ENCODE data around the gene CAMP. TPM values are rescaled to one million over a fixed set of nuclear protein-coding genes. Genes with fewer than 3 reads are reported as not detected.

The CAMP gene
- total RNA-seq, 4 donors from 2014 or later, result not detected

GRCh38 chr3:48215019-48215418, 8.3 kb upstream of the CAMP start:
- Histone ChIP-seq H3K4me3 (no peak overlapping the region), H3K9me3 (no peaks in the 10 kb centered on the region), H3K27ac (peak overlapping the region; percentile 10 to 67 (median 43)), H3K4me1 (peaks cover 0 to 19% (median 5%) of the 10 kb centered on the region in 4 donors), H3K27me3 (no peaks in the 10 kb centered on the region), H3K36me3 (no peaks in the 10 kb centered on the region)
- in situ Hi-C loops (cut with MboI; ENCODE audit: low pct_ligation_motif_present in 1 of 4, low pct_unique_long_range_greater_than_20kb in 1 of 4, low sequenced_read_pairs in 3 of 4), result no loop called here
- peak; percentile 20 for DNase-seq
- intact Hi-C loops (cut with DNase I; ENCODE audit: low total_unique reads), result no loop called here
- TF ChIP-seq CTCF (IDR thresholded peaks at IDR 0.05) (no peak), POLR2A (IDR thresholded peaks at IDR 0.05) (no peak), EP300 (IDR thresholded peaks at IDR 0.05; ENCODE audit: low read depth) (no peak), POLR2AphosphoS5 (IDR thresholded peaks at IDR 0.05) (no peak)
- 64% methylated on average over 3 of the region's 3 CpGs; no CpG with 5 or more reads in 1 of the 2 donors for WGBS, 2 donors (ENCODE audit: low coverage in 1 of 2)

GRCh38 chr3:48215466-48215865, 7.8 kb upstream of the CAMP start:
- Histone ChIP-seq H3K4me3 (no peak overlapping the region), H3K36me3 (no peaks in the 10 kb centered on the region), H3K27me3 (no peaks in the 10 kb centered on the region), H3K27ac (peak overlapping the region; percentile 30 to 67 (median 43)), H3K9me3 (no peaks in the 10 kb centered on the region), H3K4me1 (peaks cover 0 to 19% (median 5%) of the 10 kb centered on the region in 4 donors)
- intact Hi-C loops (cut with DNase I; ENCODE audit: low total_unique reads), result no loop called here
- peak; percentile 14 for DNase-seq
- TF ChIP-seq POLR2AphosphoS5 (IDR thresholded peaks at IDR 0.05) (no peak), CTCF (IDR thresholded peaks at IDR 0.05) (no peak), POLR2A (IDR thresholded peaks at IDR 0.05) (no peak), EP300 (IDR thresholded peaks at IDR 0.05; ENCODE audit: low read depth) (no peak)
- WGBS, 2 donors (ENCODE audit: low coverage in 1 of 2), result 50% methylated on average over 4 of the region's 4 CpGs; no CpG with 5 or more reads in 1 of the 2 donors
- in situ Hi-C loops (cut with MboI; ENCODE audit: low pct_ligation_motif_present in 1 of 4, low pct_unique_long_range_greater_than_20kb in 1 of 4, low sequenced_read_pairs in 3 of 4), result no loop called here

GRCh38 chr3:48215876-48216275, 7.4 kb upstream of the CAMP start:
- peak; percentile 11 for DNase-seq
- WGBS, 2 donors (ENCODE audit: low coverage in 1 of 2), result 69% methylated on average over 5 of the region's 5 CpGs; no CpG with 5 or more reads in 1 of the 2 donors

GRCh38 chr3:48217449-48217848, 5.8 kb upstream of the CAMP start:
- in situ Hi-C loops (cut with MboI; ENCODE audit: low pct_ligation_motif_present in 1 of 4, low pct_unique_long_range_greater_than_20kb in 1 of 4, low sequenced_read_pairs in 3 of 4), result no loop called here
- no peaks in the 10 kb centered on the region for H3K36me3 ChIP-seq
- DNase-seq, result no peak
- TF ChIP-seq POLR2AphosphoS5 (IDR thresholded peaks at IDR 0.05) (no peak), EP300 (IDR thresholded peaks at IDR 0.05; ENCODE audit: low read depth) (no peak), CTCF (IDR thresholded peaks at IDR 0.05) (no peak), POLR2A (IDR thresholded peaks at IDR 0.05) (no peak)
- H3K27me3 ChIP-seq, result no peaks in the 10 kb centered on the region
- intact Hi-C loops (cut with DNase I; ENCODE audit: low total_unique reads), result no loop called here
- 84% methylated on average over 4 of the region's 4 CpGs; no CpG with 5 or more reads in 1 of the 2 donors for WGBS, 2 donors (ENCODE audit: low coverage in 1 of 2)
- H3K9me3 ChIP-seq, result no peaks in the 10 kb centered on the region
- no peak overlapping the region for H3K4me3 ChIP-seq
- no peak overlapping the region for H3K27ac ChIP-seq
- H3K4me1 ChIP-seq, result peaks cover 0 to 19% (median 5%) of the 10 kb centered on the region in 4 donors

More at GRCh38 chr3:48215876-48216275, 7.4 kb upstream of the CAMP start:
- H3K36me3 ChIP-seq, result no peaks in the 10 kb centered on the region
- peak overlapping the region; percentile 30 to 67 (median 43) for H3K27ac ChIP-seq
- no peak for TF ChIP-seq CTCF (IDR thresholded peaks at IDR 0.05)
- no peak for TF ChIP-seq EP300 (IDR thresholded peaks at IDR 0.05; ENCODE audit: low read depth)
- no peaks in the 10 kb centered on the region for H3K9me3 ChIP-seq
- no peaks in the 10 kb centered on the region for H3K27me3 ChIP-seq
- intact Hi-C loops (cut with DNase I; ENCODE audit: low total_unique reads) (no loop called here), in situ Hi-C loops (cut with MboI; ENCODE audit: low pct_ligation_motif_present in 1 of 4, low pct_unique_long_range_greater_than_20kb in 1 of 4, low sequenced_read_pairs in 3 of 4) (no loop called here)
- no peak overlapping the region for H3K4me3 ChIP-seq
- peaks cover 0 to 19% (median 5%) of the 10 kb centered on the region in 4 donors for H3K4me1 ChIP-seq
